Umbilical cord (tissue), 2 donors: ENCODE results near the gene ROR2. TPM values are rescaled to one million over a fixed set of nuclear protein-coding genes. Genes with fewer than 3 reads are reported as not detected.
"Not testable (repeated sequence)": the region's sequence is repeated elsewhere in the genome, so short reads cannot be mapped to it uniquely, and the experiment has no call there.

ENCODE experiments used
- DNase-seq: peaks from one replicate; pipeline ENCODE4 v3.0.0-alpha.2; 2015; ENCODE audit warnings: low spot score
- total RNA-seq: library from RNA; depleted of rRNA; stranded (reverse); fragments of >200 nt; gene quantifications from one replicate; pipeline ENCODE4 v1.2.3, GENCODE V29; 2014; ENCODE audit warnings: low replicate concordance; ENCODE audit not compliant: insufficient read depth

ROR2 gene
- total RNA-seq, 1 donor from 2014 or later: 44.3 TPM

DNA sequence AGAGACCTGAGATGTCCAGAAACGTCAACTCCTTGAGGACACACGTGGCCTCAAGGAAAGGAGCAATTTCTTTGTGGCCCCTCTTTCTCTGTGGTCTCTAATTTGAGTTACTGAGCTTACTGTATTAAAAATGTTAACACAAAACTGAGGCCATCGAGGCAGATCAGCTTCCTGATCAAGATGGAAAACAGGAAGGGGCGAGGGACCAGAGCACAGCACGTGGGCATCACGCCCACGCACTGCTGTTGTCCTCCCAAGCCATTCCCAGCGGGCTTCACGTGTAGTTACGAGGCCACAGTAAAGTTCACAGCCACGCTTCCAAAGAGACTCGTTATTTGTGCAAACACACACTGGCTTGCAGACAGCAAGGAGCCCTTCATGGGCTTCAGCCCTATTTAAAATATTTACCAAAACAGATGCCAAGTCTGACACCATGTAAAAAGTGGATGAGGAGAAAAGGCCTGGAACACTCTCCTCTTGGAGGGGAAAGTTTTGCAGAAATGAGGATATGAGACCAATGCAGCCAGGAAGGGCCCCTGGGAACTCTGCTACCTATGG, 149.5 kb downstream of the ROR2 start:
- DNase-seq: no peak

DNA sequence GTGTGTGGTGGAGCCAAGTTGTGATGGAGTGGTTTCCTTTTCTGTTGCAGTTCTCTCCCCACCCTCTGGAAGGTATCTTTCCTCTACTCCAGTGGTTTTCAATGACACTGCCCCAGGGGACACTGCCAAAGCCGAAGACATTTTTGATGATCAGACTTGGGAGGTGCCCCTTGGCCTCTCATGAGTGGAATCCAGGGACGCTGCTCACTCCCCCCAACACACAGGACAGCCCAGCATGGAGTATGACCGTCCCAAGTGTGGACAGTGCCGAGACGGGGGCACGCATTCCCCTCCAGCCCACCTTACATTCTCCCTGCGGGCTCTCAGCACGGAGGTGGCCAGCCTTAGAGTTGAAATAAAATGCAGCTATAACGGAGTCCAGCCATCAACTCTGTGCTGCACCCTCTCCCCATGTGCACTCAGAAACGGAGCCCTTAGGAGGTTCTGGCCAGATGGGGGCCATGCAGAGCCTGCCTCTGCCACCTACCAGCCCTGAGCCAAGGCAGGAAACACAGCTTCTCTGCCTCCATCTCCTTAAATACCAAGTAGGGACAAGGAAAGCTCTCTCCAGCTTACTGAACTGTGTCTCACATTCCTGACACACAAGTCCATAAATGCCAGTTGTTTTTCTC, 150.8 kb downstream of the ROR2 start:
- DNase-seq: no peak

DNA sequence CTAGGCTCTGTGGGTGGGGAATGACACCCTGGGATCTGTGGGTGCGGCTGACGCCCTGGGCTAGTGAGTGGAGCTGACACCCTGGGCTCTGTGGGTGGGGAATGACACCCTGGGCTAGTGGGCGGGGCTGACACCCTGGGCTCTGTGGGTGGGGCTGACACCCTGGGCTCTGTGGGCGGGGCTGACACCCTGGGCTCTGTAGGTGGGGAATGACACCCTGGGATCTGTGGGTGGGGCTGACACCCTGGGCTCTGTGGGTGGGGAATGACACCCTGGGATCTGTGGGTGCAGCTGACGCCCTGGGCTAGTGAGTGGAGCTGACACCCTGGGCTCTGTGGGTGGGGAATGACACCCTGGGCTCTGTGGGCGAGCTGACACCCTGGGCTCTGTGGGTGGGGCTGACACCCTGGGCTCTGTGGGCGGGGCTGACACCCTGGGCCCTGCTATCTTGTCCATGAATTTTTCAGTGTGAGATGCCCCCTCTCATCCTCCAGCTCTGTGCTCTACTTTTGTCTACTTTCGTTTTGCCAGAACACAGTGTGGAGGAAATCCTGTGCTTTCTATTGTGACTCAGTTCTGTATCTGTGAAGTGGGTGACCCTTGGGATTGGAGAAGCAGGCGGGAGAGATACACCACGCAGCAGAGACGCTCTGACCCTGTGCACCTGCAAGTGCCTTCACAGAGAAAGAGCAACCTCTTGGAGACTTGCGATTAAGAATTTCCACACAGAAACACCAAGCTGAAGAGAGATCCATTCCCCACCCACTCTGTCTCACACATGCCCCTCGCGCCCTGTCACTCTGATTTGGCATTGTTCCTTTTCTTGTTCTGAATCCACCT, 151.5 kb downstream of the ROR2 start:
- not testable (repeated sequence) for DNase-seq

DNA sequence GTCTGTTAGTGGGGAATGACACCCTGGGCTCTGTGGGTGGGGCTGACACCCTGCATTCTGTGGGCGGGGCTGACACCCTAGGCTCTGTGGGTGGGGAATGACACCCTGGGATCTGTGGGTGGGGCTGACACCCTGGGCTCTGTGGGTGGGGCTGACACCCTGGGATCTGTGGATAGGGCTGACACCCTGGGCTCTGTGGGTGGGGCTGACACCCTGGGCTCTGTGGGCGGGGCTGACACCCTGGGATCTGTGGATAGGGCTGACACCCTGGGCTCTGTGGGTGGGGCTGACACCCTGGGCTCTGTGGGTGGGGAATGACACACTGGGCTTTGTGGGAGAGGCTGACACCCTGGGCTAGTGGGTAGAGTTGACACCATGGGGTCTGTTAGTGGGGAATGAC, 152.5 kb downstream of the ROR2 start:
- DNase-seq: not testable (repeated sequence)

DNA sequence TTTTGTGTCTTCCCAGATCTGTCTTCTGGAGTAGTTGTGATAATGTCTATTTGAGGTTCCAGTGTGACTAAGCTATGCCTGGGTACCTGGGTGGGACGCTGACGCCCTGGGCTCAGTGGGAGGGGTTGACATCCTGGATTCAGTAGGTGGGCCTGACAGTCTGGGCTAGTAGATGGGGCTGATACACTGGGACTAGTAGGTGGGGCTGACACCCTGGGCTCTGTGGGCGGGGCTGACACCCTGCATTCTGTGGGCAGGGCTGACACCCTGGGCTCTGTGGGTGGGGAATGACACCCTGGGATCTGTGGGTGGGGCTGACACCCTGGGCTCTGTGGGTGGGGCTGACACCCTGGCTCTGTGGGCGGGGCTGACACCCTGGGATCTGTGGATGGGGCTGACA, 153.5 kb downstream of the ROR2 start:
- DNase-seq: not testable (repeated sequence)

DNA sequence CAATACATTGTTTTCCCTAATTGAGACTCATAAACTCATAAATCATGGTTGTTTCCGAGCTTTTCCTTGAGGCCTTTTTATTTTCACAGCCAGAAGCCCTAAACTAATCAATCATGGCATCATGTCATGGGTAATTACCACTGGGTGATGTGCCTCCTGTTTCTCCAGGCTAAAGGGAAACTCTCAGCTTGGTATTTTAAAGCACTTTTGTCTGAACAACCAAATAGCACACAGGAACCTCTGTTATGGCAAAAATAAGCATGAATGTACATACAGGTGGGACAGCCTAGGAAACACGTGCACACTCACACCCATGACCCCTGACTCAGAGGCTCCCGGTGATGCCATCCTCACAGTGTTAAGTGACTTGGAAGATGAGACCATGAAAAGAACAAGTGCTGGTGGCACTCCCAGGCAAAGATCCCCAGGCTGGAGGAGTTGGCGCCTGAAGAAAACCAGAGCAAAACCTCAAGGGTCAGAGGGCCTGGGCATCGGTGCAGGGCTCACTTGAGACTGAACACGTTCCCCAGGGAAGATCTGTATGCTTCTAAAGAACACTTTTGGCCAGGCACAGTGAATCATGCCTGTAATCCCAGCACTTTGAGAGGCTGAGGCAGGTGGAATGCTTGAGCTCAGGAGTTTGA, 154.3 kb downstream of the ROR2 start:
- no peak for DNase-seq

DNA sequence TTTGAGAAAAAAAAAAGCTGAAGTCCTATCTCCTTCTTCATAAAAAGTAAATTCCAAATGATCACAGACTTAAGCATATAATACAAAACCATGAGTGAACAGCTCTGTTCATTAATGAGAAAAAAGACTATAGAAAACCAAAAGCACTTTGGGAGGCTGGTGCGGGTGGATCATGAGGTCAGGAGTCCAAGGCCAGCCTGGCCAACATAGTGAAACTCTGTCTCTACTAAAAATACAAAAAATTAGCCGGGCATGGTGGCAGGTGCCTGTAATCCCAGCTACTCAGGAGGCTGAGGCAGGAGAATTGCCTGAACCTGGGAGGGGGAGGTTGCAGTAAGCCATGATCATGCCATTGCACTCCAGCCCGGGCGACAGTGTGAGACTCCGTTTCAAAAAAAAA, 156.7 kb downstream of the ROR2 start:
- not testable (repeated sequence) for DNase-seq

DNA sequence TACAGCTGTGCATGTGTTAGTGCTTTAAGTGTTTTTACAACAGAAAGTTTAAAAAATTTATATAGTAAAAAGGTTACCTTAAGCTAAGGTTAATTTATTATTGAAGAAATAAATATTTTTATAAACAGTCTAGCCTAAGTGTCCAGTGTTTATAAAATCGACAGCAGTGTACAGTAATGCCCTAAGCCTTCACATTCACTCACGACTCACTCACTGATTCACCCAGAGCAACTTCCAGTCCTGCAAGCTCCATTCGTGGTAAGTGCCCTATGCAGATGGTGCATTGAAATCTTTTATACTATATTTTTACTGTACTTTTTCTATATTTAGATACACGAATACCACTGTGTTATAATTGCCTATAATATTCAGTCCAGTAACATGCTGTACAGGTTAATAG, 159.1 kb downstream of the ROR2 start:
- DNase-seq: no peak

DNA sequence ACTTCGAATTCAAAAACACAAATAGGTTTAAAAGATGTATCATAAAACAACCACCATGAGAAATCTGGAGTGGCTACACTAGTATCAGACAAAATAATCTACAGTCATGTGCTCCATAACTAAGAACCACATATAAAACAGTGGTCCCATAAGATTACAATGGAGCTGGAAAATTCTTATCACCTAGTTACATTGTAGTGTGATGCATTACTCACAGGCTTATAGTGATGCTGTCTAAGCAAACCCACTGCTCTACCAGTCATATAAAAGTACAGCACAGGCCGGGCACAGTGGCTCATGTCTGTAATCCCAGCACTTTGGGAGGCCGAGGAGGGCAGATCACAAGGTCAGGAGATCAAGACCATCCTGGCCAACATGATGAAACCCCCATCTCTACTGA, 160.1 kb downstream of the ROR2 start:
- DNase-seq: no peak

DNA sequence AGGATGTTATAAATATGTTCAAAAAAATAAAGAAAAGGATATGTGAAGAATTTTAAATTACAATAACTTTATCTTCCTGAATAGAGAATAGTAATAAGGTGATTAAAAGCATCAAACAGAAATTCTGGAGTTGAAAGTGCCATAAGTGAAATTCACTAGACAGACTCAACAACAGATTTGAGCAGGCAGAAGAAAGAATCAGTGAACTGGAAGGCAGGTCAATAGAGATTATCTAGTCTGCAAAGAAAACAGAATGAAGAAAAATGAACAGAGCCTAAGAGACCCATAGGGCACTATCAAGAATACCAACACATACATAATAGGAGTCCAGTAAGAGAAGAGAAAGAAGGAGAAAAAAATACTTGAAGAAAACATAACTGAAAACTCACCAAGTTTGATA, 162.1 kb downstream of the ROR2 start:
- no peak for DNase-seq

DNA sequence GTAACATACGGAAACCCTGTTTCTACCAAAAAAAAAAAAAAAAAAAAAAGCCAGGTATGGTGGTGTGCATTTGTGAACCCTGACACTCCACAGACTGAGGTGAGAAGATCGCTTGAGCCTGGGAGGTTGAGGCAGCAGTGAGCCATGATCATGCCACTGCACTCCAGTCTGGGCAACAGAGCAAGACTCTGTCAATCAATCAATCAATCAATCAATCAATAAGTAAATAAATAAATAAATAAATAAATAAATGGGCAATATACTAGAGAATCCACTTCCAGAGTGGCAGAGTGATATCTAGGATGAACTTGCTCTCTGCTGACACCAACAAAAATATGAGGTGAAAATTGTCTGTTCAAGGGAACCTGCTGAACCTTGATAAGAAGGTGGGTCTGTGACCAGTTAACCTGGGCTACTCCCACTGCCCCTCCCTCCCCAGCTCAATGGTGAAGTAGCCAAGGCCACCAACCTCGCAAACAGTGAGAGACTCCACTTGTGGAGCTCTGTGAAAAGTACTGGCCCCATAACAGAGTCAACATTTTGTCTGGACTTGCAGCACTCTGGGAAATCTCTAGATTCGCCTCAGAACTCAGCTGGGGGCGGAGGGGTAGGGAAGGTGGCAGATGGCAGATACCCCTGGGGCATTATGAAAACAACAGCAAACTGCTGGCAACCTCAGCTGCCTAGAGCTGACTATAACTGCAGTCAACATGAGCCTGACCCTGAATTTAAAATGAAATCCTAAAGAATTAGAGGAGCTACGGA, 163.7 kb downstream of the ROR2 start:
- DNase-seq: no peak

DNA sequence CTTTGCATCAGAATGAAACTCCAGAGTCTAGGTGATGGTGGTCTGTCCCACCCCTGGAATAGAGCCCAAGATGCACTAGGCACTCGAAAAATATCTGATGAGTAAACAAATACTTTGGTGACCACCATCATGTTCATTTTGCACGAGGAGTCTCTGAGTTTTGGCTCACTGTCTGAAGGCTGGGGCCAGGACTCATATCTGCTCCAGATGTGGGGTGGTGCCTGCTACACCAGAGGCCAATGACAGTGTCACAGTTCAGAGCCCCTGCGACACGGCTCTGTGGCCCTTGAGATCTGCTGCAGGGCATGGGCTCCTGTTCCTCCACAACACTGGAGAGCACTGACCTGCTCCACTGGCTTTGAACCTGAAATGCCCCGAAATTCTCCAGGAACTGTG, 164.6 kb downstream of the ROR2 start:
- DNase-seq: no peak

DNA sequence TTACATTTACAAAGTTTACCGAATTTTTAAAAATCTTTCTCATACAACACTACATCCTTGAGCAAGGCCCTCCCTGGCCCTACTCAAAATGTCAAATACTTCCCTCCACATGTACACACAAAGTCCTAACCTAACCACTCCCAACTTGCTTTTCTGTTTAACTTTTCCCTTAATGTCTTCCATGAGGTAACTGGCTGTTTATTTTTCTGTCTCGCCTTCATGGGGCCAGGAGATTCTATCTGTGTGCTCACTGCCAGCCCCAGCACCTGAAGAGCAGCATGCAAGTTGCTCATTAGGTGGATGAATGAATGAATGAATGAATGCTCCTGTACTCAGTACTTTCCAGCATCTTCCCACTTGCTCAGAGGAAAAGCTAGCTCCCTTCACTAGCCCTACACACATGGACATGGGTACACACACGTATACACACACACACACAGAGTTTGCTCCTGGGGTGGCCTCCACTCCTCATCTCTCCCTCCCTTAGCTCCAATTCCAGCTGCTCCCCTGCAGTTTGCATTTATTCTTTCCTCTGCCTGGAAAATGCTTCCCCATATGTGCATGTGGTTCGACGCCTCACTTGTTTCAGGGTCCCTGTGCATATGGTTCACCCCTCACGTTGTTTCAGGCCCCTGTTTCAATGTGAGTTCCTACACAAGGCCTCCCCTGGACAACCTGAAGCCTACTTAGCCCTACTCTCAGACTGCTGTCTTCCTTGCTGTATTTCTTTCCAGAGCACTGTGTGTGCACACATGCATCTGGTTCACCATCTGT, 165.2 kb downstream of the ROR2 start:
- no peak for DNase-seq

DNA sequence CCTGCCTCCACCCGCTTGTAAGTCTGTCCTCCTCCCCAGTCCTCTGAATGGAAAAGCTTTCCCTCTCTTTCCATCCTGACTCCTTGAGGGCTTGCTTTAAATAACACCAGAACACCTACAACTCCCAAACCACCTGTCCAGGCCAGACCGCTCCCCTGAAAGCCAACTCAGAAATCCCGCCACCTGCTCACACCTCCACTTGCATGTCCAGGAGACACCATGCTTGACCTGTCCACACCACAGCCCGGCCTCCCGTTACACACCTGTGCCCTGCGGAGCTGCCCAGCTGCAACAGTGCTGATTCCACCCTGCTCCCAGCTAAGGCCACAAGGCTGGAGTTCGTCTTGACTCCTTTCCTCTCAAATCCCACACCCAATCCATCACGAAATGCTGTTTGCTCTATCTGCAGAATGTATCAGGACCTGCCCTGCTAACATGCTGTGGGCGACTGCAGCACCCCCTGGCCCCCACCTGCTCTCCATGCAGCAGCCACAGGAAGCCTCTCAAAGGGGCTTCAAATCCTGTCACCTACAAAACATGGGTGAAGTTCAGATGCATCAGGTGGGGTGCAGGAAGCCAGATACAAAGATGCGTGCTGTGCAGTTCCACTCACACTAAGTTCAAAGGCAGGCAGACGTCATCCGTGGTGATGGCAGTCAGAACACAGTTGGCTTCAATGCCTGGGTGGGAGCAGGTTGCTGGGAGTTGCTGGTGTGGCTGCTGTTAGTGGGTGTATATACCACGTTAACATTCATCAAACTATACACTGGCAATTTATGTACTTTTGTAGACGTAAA, 166.0 kb downstream of the ROR2 start:
- DNase-seq: no peak

DNA sequence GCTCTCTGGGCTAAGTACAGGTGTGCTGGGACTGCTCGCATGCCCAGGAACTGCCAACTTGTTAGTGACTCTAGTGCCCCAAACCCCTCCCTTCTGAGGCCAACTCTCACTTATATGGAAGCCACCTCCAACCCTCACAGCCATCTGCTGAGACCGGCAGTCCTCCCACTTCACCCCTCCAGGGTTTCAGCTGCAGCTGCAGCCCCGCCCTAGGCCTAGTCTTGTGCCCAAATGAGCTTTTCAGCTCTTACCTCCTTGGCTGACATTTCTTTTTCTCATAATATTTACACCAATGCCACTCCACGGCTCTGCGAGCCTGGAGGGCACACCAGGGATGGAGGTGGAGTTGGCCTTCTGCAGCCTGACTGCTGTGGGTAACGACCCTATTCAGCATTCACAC, 166.6 kb downstream of the ROR2 start:
- DNase-seq: no peak

DNA sequence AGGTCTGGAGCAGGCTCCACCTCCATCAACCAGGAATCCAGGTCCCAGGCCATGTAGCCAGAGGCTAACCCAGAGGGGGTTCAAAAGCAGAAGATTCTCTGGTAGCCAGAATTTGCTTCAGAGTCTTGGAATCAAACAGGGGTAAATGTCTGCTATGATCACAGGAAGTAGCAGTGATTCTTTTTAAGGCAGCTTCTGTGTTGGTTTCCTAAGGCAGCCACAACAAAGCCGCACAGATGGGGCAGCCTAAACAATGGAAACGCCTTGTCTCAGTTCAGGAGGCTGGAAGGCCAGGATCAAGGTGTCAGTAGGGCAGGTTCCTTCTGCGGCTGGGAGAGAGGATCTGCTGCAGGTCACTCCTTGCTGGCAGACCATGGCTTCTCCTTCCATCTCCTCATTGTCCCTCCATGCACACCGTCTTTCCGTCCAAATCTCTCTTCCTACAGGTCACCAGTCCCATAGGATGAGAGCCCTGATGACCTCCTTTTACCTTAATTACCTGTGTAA, 167.3 kb downstream of the ROR2 start:
- DNase-seq: no peak

DNA sequence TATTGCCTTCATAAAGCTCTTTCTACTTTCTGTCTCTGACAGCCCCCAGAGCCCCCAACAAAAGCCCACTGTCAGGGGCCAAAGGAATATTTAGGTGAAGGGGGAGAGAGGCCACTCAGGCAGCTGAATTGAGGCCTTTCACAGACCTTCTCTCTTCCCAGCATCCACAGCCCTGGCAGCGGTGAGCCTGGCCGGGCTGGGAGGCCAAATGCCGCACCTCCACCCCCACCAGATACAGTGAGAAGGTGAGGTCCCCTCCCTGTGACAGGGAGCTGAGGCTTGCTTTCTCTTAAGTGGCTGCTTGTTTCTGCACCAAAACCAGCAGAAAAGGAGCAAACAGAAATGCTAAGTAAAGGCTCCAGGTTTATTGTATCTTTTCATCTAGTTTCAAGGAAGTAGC, 168.1 kb downstream of the ROR2 start:
- DNase-seq: no peak

DNA sequence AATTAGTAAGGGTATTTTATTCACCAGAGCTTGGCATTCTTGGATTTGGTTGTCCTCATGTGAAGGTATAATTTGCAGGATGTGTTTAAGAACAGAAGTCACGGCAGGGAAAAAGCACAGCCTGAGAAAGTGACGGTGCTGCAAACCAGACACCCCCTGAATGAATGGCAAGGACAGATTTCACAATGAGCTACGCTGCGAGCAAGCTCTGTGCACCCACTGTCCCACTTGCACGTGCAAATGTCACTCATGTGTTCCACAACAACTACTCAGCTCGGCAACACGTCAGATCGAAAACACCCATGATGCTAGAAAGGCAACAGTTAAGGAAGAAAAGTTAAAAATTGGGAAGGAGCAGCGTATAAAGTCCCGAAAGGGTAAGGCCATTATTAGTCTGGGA, 168.9 kb downstream of the ROR2 start:
- DNase-seq: no peak

DNA sequence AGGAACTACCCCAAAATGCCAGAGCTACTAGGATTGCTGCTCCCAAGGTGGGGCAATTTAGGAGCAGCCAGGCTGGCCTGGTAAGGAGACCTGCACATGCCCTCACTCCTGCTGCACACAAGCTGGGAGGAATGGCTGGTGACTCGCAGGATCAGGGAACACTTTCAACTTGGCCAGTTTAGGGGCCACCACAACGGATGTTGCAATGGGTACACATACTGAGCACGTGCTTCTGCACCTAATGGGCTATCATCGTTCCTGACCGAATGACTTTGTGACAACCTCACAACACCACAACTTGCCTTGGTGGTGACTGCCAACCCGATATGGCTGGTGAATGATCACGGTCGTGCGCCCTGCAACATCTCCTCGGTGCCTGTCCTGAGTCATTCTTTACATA, 172.0 kb downstream of the ROR2 start:
- no peak for DNase-seq

DNA sequence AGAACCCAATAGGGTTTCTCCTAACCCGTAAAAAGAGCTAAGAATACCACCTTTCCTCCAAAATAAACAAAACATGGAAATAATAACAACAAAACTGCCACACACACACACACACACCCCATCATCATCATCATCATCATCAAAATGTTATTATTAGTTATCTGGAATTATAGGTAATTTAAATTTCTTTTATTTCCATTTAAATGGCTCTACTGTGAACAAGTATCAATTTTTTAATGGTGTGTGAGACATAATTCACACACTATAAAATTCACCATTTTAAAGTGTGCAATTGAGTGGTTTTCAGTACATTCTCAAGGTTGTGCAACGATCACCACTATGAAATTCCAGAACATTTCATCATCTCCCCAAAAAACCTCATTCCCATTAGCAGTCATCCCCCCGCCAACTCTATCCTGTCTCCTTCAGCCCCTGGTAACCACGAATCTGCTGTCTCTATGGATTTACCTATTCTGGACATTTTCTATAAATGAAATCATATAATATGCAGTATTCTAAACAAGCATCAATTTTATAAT, 172.7 kb downstream of the ROR2 start:
- no peak for DNase-seq
